Heart right ventricle (tissue), 16 donors: ENCODE results near the gene HMG20A. TPM values are rescaled to one million over a fixed set of nuclear protein-coding genes. Genes with fewer than 3 reads are reported as not detected.

ENCODE experiments used
- ATAC-seq, 8 donors: fragments of 200-7000 bp; cut with Tn5 transposase; one replicate each; pipeline ENCODE4 v1.9.1; 2020; ENCODE audit warnings: mild to moderate bottlenecking in 8 of 8, moderate library complexity in 8 of 8, moderate number of reproducible peaks in 1 of 8
- DNase-seq, 2 donors: peaks; one replicate each; pipeline ENCODE4 v3.0.0-alpha.2; 2020
- H3K27ac ChIP-seq, 10 donors: fragments of 200-600 bp; sonication (generic) in 2 of 10; one replicate each; pipeline versions ENCODE4 v1.5.0 to v1.8.0; 2020 to 2022; ENCODE audit warnings: mild to moderate bottlenecking in 3 of 10
- H3K27me3 ChIP-seq, 7 donors: fragments of 200-600 bp; one replicate each; pipeline ENCODE4 v1.8.0; 2021 to 2022; ENCODE audit warnings: mild to moderate bottlenecking in 2 of 7
- H3K36me3 ChIP-seq, 9 donors: fragments of 200-600 bp; sonication (generic) in 1 of 9; one replicate each; pipeline versions ENCODE4 v1.5.0 to v1.8.0; 2020 to 2022; ENCODE audit warnings: mild to moderate bottlenecking in 2 of 9
- H3K4me1 ChIP-seq, 9 donors: fragments of 200-600 bp; sonication (generic) in 1 of 9; one replicate each; pipeline versions ENCODE4 v1.5.0 to v1.8.0; 2020 to 2022; ENCODE audit warnings: mild to moderate bottlenecking in 4 of 9
- H3K4me3 ChIP-seq, 10 donors: fragments of 200-600 bp; sonication (generic) in 2 of 10; one replicate each; pipeline versions ENCODE4 v1.5.0 to v1.8.0; 2020 to 2022; ENCODE audit warnings: mild to moderate bottlenecking in 7 of 10, moderate library complexity in 2 of 10
- H3K9me3 ChIP-seq, 11 donors: fragments of 200-600 bp in 10 of 11; sonication (generic) in 2 of 11; one replicate each; pipeline versions ENCODE4 v1.5.0 to v1.8.0; 2013 to 2022; ENCODE audit warnings: mild to moderate bottlenecking in 2 of 11, control low read depth in 1 of 11, moderate library complexity in 1 of 11
- CTCF ChIP-seq, 9 donors: fragments of 200-600 bp; sonication (generic) in 2 of 9; IDR thresholded peaks; one replicate each; pipeline versions ENCODE4 v1.5.0 to v1.8.0; 2021 to 2022; ENCODE audit warnings: antibody characterized with exemption in 9 of 9, mild to moderate bottlenecking in 5 of 9, moderate library complexity in 1 of 9
- WGBS, 2 donors: extraction: QIAGEN DNeasy Blood & Tissue Kit; methylation state at CpG; one replicate each; pipeline ENCODE4 v1.1.7; 2013; ENCODE audit warnings: inconsistent platforms in 1 of 2; 5-methylcytosine and 5-hydroxymethylcytosine counted together
- intact Hi-C, 10 donors: fragments of 100-400 bp; cut with DNase I; formaldehyde crosslinking; loops; one replicate each; pipeline versions ENCODE4 v1.11.1 to v1.14.2; 2022
- polyA plus RNA-seq, 2 donors: library from polyadenylated mRNA; stranded (reverse); fragments of 200-250 nt; gene quantifications; one replicate each; pipeline ENCODE4 v1.2.3, GENCODE V29; 2013
- total RNA-seq, 10 donors: library from RNA; stranded (reverse); fragmentation: NEBNext Ultra II Directional in 3 of 10; extraction: Animal tissue kit (Norgen Biotek cat#: 25700) in 3 of 10; gene quantifications; one replicate each; pipeline versions ENCODE4 v1.2.1 to v1.2.4, GENCODE V29; 2021 to 2023
- donor health status: Arrhythmogenic right ventricular cardiomyopathy.
- donor health status: ischemic (EF 13 %, LVEDD 7.1; RV severe dilation, severe dysfunction).
- donor health status: healthy with polysubstance abuse.
- donor health status: DM: no; HTN: yes; CAD: no.
- donor health status: DM: no; HTN: no; CAD: no.
- donor health status: ischemic (EF 25% LVEDD 6.9; RV normal size, moderate dysfunction).
- donor health status: ischemic (EF 25% LVEDD 5.7; RV mildly dilated, moderate dysfunction).
- donor health status: healthy.
- donor health status: DM: yes; HTN: yes; CAD: no.
- donor health status: Ischemic cardiomyopathy.
- donor health status: ischemic (EF 35%, LVEDD 5.7; RV mildly dilated, moderate dysfunction).
- donor health status: nonischemic (EF 11% LVEDD 7.7; RV severe dilation, severe dysfunction).
- donor health status: DM: yes; HTN: yes; CAD: no.
- donor health status: PGD.
- donor health status: ischemic (EF 29% LVEDD 5.4; RV normal size, mild dysfunction).
- donor health status: nonischemic (EF 23%, LVEDD 6.1; RV moderate dilation, normal function).

The HMG20A gene
- total and polyA plus RNA-seq, 12 donors: 9.9 to 60.2 (median 37.5) TPM

DNA sequence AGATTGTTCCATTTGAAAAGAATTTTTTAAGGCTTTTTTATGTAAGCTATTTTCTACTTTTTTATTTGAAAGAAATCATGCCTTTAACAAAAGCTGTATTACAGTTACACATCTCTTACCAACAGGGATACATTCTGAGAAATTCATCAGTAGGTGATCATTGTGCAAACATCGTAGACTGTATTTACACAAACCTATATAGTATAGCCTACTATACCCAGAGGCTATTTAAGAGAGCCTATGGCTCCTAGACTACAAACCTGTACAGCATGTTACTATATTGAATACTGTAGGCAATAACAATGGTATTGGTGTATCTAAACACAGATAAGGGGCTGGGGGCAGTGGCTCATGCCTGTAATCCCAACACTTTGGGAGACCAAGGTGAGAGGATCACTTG is 43.9 kb upstream of the HMG20A start:
- Histone ChIP-seq H3K9me3 (peaks cover 0 to 5% (median 0%) of the 10 kb centered on the region in 11 donors), H3K27ac (no peak overlapping the region)
- intact Hi-C loops: no loop called here

DNA sequence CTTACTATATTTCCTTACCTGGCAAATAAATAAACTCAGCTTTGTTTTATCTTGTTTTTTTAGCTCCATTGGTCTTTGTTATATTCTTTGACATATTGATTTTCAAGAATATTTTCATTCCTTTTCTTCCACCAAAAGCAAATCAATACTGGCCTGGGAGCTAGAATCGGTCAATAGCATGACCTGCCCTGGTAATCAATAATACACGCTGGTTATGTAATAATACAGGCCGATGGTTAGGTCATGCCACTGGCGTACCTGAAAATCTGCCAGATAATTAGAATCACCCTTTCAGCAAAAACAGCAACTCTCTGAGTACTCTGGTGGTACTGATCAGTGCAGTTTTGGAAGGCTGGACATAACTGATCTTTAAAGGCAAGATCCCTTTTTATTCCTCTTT is 40.7 kb upstream of the HMG20A start:
- no peaks in the 10 kb centered on the region for H3K9me3 ChIP-seq
- DNase-seq: no peak
- H3K27ac ChIP-seq: no peak overlapping the region
- ATAC-seq: no peak
- 98% methylated on average over 4 of the region's 4 CpGs for WGBS, 2 donors
- no peak overlapping the region for H3K4me3 ChIP-seq
- H3K27me3 ChIP-seq: no peaks in the 10 kb centered on the region
- no peak for TF ChIP-seq CTCF (IDR thresholded peaks at IDR 0.05)
- no peaks in the 10 kb centered on the region for H3K36me3 ChIP-seq
- peaks cover 0 to 37% (median 23%) of the 10 kb centered on the region in 9 donors for H3K4me1 ChIP-seq
- intact Hi-C loops: no loop called here

More for the DNA sequence above, 43.9 kb upstream of the HMG20A start:
- no peak for TF ChIP-seq CTCF (IDR thresholded peaks at IDR 0.05)
- no peak for DNase-seq
- 95% methylated on average over 1 of the region's 1 CpG for WGBS, 2 donors
- H3K4me3 ChIP-seq: no peak overlapping the region
- no peak for ATAC-seq
- H3K4me1 ChIP-seq: peaks cover 0 to 36% (median 9%) of the 10 kb centered on the region in 9 donors
- H3K27me3 ChIP-seq: no peaks in the 10 kb centered on the region
- H3K36me3 ChIP-seq: no peaks in the 10 kb centered on the region

DNA sequence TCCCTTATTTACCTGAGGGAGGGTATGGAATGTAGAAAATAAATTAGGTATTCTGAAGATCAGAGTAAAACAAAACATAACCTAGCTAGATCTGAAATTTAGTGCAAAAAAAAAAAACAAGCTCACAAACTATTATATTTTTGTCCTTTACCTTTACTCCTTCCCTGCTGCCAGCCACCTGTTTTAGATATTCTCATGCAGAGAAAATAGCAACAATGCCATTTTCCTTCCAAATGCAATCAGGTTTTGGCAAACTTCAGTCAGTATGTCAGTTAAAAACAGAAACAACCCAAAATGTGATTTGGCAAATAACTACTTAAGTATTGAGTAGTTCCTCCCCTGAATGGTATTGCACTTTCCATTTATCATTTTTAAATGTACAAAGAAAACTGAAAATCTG is 36.6 kb upstream of the HMG20A start:
- intact Hi-C loops: no loop called here
- H3K27ac ChIP-seq: no peak overlapping the region
- DNase-seq (no peak), ATAC-seq (no peak)
- peaks cover 5 to 78% (median 60%) of the 10 kb centered on the region in 9 donors for H3K4me1 ChIP-seq
- TF ChIP-seq CTCF (IDR thresholded peaks at IDR 0.05): no peak
- no peaks in the 10 kb centered on the region for H3K9me3 ChIP-seq
- H3K27me3 ChIP-seq: no peaks in the 10 kb centered on the region
- H3K4me3 ChIP-seq: no peak overlapping the region
- H3K36me3 ChIP-seq: no peaks in the 10 kb centered on the region

- Histone ChIP-seq H3K27me3 (no peaks in the 10 kb centered on the region), H3K4me3 (no peak overlapping the region), H3K27ac (no peak overlapping the region), H3K9me3 (no peaks in the 10 kb centered on the region), H3K36me3 (no peaks in the 10 kb centered on the region), H3K4me1 (peaks cover 5 to 85% (median 67%) of the 10 kb centered on the region in 9 donors)
- TF ChIP-seq CTCF (IDR thresholded peaks at IDR 0.05): no peak
- no peak for ATAC-seq
- no peak for DNase-seq
- intact Hi-C loops: no loop called here
Observed at GRCh38 chr15:77384589-77385359, 35.9 kb upstream of the HMG20A start.
